SK-N-MC (cell line): ENCODE results near the gene LARGE1.

Experiments used
- EZH2 ChIP-seq: fragments of 200-600 bp; sonication (generic); IDR thresholded peaks from one replicate; pipeline ENCODE4 v1.6.1; 2017; ENCODE audit warnings: antibody characterized with exemption
- FOXP2 ChIP-seq: optimal IDR thresholded peaks from 2 replicates; pipeline ENCODE3; 2011; ENCODE audit warnings: mild to moderate bottlenecking, moderate library complexity; ENCODE audit not compliant: insufficient read depth; ENCODE audit errors: extremely low read length, control extremely low read depth
- POLR2AphosphoS5 ChIP-seq: IDR thresholded peaks from 2 replicates; pipeline ENCODE4 v1.6.1; 2012; ENCODE audit warnings: mild to moderate bottlenecking, low read depth, low read length, borderline replicate concordance

GRCh38 chr22:33715237-33715985 lies 204.9 kb downstream of the LARGE1 start:
- TF ChIP-seq POLR2AphosphoS5 (no peak), EZH2 (no peak), FOXP2 (no peak)
